H1 (cell line): Measurements from ENCODE around the gene ACER3. TPM values are rescaled to one million over a fixed set of nuclear protein-coding genes. Genes with fewer than 3 reads are reported as not detected.

ENCODE experiments used
- CTCF ChIA-PET: fragments of 300-600 bp; sonication (Branson Sonifier 250); formaldehyde crosslinking; loops from one replicate; lab custom pipeline; 2021; ENCODE audit not compliant: partially characterized antibody; lab: Charles Lee
- POLR2A ChIA-PET: fragments of 300-600 bp; sonication (Branson Sonifier 250); formaldehyde crosslinking; loops from one replicate; lab custom pipeline; 2021; ENCODE audit warnings: inconsistent platforms; ENCODE audit not compliant: partially characterized antibody; lab: Charles Lee
- DNase-seq, 2 experiments: peaks; one replicate each; pipeline versions ENCODE4 v3.0.0 to v3.0.0-alpha.2; 2010 to 2022; ENCODE audit warnings: low spot score in 2 of 2, low read depth in 1 of 2, mixed read lengths in 1 of 2
- FAIRE-seq: peaks from 2 replicates; lab custom pipeline; 2011; peaks lifted over from hg19 to GRCh38; lab: Jason Lieb, UNC
- H2AFZ ChIP-seq: 2 replicates; pipeline ENCODE4 v1.8.1; 2012; ENCODE audit warnings: low read length, inconsistent platforms
- H2AK5ac ChIP-seq: 2 replicates; pipeline ENCODE4 v1.6.1; 2013; ENCODE audit warnings: low read depth, low read length
- H2BK120ac ChIP-seq: replicated peaks from 2 replicates; pipeline ENCODE3; 2013; ENCODE audit warnings: low read depth, low read length, inconsistent platforms
- H2BK12ac ChIP-seq: 2 replicates; pipeline ENCODE4 v1.6.1; 2013; ENCODE audit warnings: low read depth, low read length
- H2BK15ac ChIP-seq: 2 replicates; pipeline ENCODE4 v1.6.1; 2013; ENCODE audit warnings: low read length
- H2BK20ac ChIP-seq: 2 replicates; pipeline ENCODE4 v1.6.1; 2013; ENCODE audit warnings: low read length
- H2BK5ac ChIP-seq: 2 replicates; pipeline ENCODE4 v1.6.1; 2013; ENCODE audit warnings: low read depth, low read length
- H3K14ac ChIP-seq: 2 replicates; pipeline ENCODE4 v1.6.1; 2013; ENCODE audit warnings: inconsistent platforms; ENCODE audit not compliant: insufficient read length
- H3K18ac ChIP-seq: 2 replicates; pipeline ENCODE4 v1.6.1; 2013; ENCODE audit warnings: low read length; ENCODE audit errors: extremely low read depth
- H3K23ac ChIP-seq: 2 replicates; pipeline ENCODE4 v1.6.1; 2013; ENCODE audit warnings: inconsistent platforms; ENCODE audit not compliant: insufficient read length
- H3K23me2 ChIP-seq: 2 replicates; pipeline ENCODE4 v1.6.1; 2013; ENCODE audit warnings: low read depth, low read length
- H3K27ac ChIP-seq: 2 replicates; pipeline ENCODE4 v1.6.1; 2011; ENCODE audit warnings: low read depth, low read length, inconsistent platforms
- H3K27me3 ChIP-seq, 4 experiments: replicated peaks in 1 of 4; 1 replicate in 1 of 4; 2 replicates in 3 of 4; pipeline versions ENCODE4 v1.6.1 to v1.8.1; 2011 to 2013; ENCODE audit warnings: low read length in 3 of 4, mild to moderate bottlenecking in 3 of 4, inconsistent platforms in 2 of 4, mixed read lengths in 2 of 4, moderate library complexity in 1 of 4; ENCODE audit not compliant: control insufficient read depth in 3 of 4, insufficient read depth in 3 of 4; ENCODE audit errors: extremely low read depth in 1 of 4
- H3K36me3 ChIP-seq, 4 experiments: 2 replicates each; pipeline versions ENCODE4 v1.6.1 to v1.8.1; 2011 to 2013; ENCODE audit warnings: mild to moderate bottlenecking in 4 of 4, low read length in 3 of 4, moderate library complexity in 2 of 4, control low read depth in 1 of 4, inconsistent platforms in 1 of 4; ENCODE audit not compliant: insufficient read depth in 4 of 4, control insufficient read depth in 2 of 4
- H3K4ac ChIP-seq: replicated peaks from 2 replicates; pipeline ENCODE3; 2013; ENCODE audit warnings: low read length, low read depth, mixed read lengths, inconsistent platforms; ENCODE audit not compliant: insufficient read length
- H3K4me1 ChIP-seq, 4 experiments: replicated peaks in 1 of 4; 1 replicate in 1 of 4; 2 replicates in 3 of 4; pipeline versions ENCODE4 v1.6.1 to v1.8.1; 2011 to 2013; ENCODE audit warnings: low read length in 3 of 4, inconsistent platforms in 2 of 4, mixed read lengths in 1 of 4; ENCODE audit not compliant: insufficient read depth in 4 of 4, control insufficient read depth in 3 of 4
- H3K4me2 ChIP-seq, 2 experiments: 2 replicates each; pipeline versions ENCODE4 v1.6.1 to v1.8.1; 2011 to 2013; ENCODE audit warnings: low read depth in 2 of 2, low read length in 2 of 2, control low read depth in 1 of 2, inconsistent platforms in 1 of 2, mild to moderate bottlenecking in 1 of 2; ENCODE audit not compliant: insufficient read depth in 1 of 2
- H3K4me3 ChIP-seq, 4 experiments: fragments of 200-600, 300-600 bp in 1 of 4; sonication (generic), shearing (Covaris generic), sonication (Bioruptor Twin) in 1 of 4; 2 replicates each; pipeline versions ENCODE4 v1.5.1 to v1.8.1; 2011 to 2016; ENCODE audit warnings: low read length in 4 of 4, low read depth in 3 of 4, control low read depth in 2 of 4, inconsistent platforms in 2 of 4, mild to moderate bottlenecking in 2 of 4, mixed read lengths in 1 of 4, moderate library complexity in 1 of 4; ENCODE audit not compliant: insufficient read depth in 2 of 4; ENCODE audit errors: extremely low read depth in 1 of 4
- H3K56ac ChIP-seq: replicated peaks from 2 replicates; pipeline ENCODE3; 2013; ENCODE audit warnings: low read depth, mild to moderate bottlenecking, mixed read lengths, low read length, inconsistent platforms; ENCODE audit not compliant: insufficient read length
- H3K79me1 ChIP-seq: 2 replicates; pipeline ENCODE4 v1.6.1; 2013; ENCODE audit warnings: low read depth, low read length, control low read depth
- H3K79me2 ChIP-seq, 2 experiments: 2 replicates each; pipeline versions ENCODE4 v1.6.1 to v1.8.1; 2012 to 2013; ENCODE audit warnings: low read length in 2 of 2, mild to moderate bottlenecking in 2 of 2, inconsistent platforms in 1 of 2; ENCODE audit not compliant: insufficient read depth in 2 of 2, control insufficient read depth in 1 of 2
- H3K9ac ChIP-seq, 4 experiments: replicated peaks in 1 of 4; 1 replicate in 1 of 4; 2 replicates in 3 of 4; pipeline versions ENCODE4 v1.6.1 to v1.8.1; 2011 to 2013; ENCODE audit warnings: low read depth in 3 of 4, low read length in 3 of 4, control low read depth in 2 of 4, mild to moderate bottlenecking in 2 of 4, moderate library complexity in 2 of 4, inconsistent platforms in 1 of 4; ENCODE audit errors: extremely low read depth in 1 of 4
- H3K9me3 ChIP-seq, 2 experiments: 2 replicates each; pipeline versions ENCODE4 v1.6.1 to v1.8.1; 2012 to 2013; ENCODE audit warnings: mild to moderate bottlenecking in 2 of 2, moderate library complexity in 2 of 2, control low read depth in 1 of 2, inconsistent platforms in 1 of 2, low read depth in 1 of 2, low read length in 1 of 2, mixed read lengths in 1 of 2; ENCODE audit not compliant: insufficient read depth in 2 of 2
- H4K20me1 ChIP-seq, 2 experiments: replicated peaks in 1 of 2; 2 replicates each; pipeline versions ENCODE3 to v1.8.1; 2011 to 2013; ENCODE audit warnings: inconsistent platforms in 2 of 2, low read length in 2 of 2, mild to moderate bottlenecking in 1 of 2; ENCODE audit not compliant: insufficient read depth in 2 of 2, control insufficient read depth in 1 of 2
- H4K5ac ChIP-seq: 2 replicates; pipeline ENCODE4 v1.6.1; 2013; ENCODE audit warnings: low read length, low read depth, mixed read lengths, inconsistent platforms; ENCODE audit not compliant: insufficient read length
- H4K8ac ChIP-seq: 2 replicates; pipeline ENCODE4 v1.8.0; 2013; ENCODE audit warnings: mild to moderate bottlenecking, moderate library complexity, low read length, inconsistent platforms; ENCODE audit not compliant: insufficient read depth; ENCODE audit errors: extremely low read depth
- H4K91ac ChIP-seq: replicated peaks from 2 replicates; pipeline ENCODE3; 2013; ENCODE audit warnings: low read length, mixed read lengths, inconsistent platforms; ENCODE audit not compliant: insufficient read length
- RNF2 ChIP-seq: fragments of 200-900, 300-1000 bp; sonication (generic); IDR thresholded peaks from 2 replicates; pipeline ENCODE4 v1.7.1; 2016; ENCODE audit warnings: borderline replicate concordance, low read depth, mild to moderate bottlenecking, antibody characterized with exemption, low read length; ENCODE audit not compliant: poor library complexity, severe bottlenecking; ENCODE audit errors: missing control alignments
- SIN3A ChIP-seq, 2 experiments: IDR thresholded peaks in 1 of 2; conservative IDR thresholded peaks in 1 of 2; 2 replicates each; pipeline ENCODE4 v1.6.1; 2011 to 2012; ENCODE audit warnings: low read length in 2 of 2, improper control_type of control experiment in 1 of 2, low read depth in 1 of 2, mild to moderate bottlenecking in 1 of 2
- WGBS, 2 experiments: shearing (Covaris generic) in 1 of 2; methylation state at CpG; one replicate each; pipeline versions ENCODE4 v1.1.6 to v1.1.7; 2013 to 2015; ENCODE audit warnings: low lambda C conversion rate in 2 of 2, mixed read lengths in 2 of 2, inconsistent platforms in 1 of 2, low coverage in 1 of 2, missing lambda C conversion rate in 1 of 2; ENCODE audit not compliant: insufficient replicate concordance in 2 of 2, insufficient coverage in 1 of 2, insufficient read length in 1 of 2; ENCODE audit errors: extremely low coverage in 1 of 2, missing lambda C conversion rate in 1 of 2; 5-methylcytosine and 5-hydroxymethylcytosine counted together
- polyA plus RNA-seq, 7 experiments: library from polyadenylated mRNA; depleted of rRNA in 3 of 7; stranded (reverse) in 5 of 7; unstranded in 2 of 7; fragments of >200 nt in 5 of 7; fragments of 200-250 nt in 2 of 7; gene quantifications; 1 replicate in 5 of 7; 2 replicates in 1 of 7; 4 replicates in 1 of 7; pipeline versions ENCODE4 v1.2.1 to v1.2.3, GENCODE V29; 2011 to 2013; ENCODE audit warnings: missing spikeins in 2 of 7, mixed read lengths in 2 of 7
- total RNA-seq: library from RNA; stranded (reverse); fragmentation: NEBNext Ultra II Directional; extraction: Animal tissue kit (Norgen Biotek cat#: 25700); gene quantifications from 2 replicates; pipeline ENCODE4 v1.2.1, GENCODE V29; 2021

The ACER3 gene
- total and polyA plus RNA-seq, 2 of the 8 experiments (the other 6 are each of a cell fraction or from before 2014, with no cell fraction given) = 5.7 to 16.2 TPM

DNA sequence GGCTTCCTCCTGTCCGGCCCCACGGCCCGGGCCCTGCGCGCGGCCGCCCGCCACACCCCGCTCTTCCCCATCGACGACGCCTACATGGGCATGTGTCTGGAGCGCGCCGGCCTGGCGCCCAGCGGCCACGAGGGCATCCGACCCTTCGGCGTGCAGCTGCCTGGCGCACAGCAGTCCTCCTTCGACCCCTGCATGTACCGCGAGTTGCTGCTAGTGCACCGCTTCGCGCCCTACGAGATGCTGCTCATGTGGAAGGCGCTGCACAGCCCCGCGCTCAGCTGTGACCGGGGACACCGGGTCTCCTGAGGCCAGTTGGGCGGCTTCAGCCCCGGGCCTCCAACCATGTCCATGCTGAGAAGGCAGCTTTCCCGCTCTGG, 179.7 kb downstream of the ACER3 start:
- no peak for FAIRE-seq
- no peak overlapping the region for H2BK5ac ChIP-seq
- CTCF ChIA-PET = interaction anchor here (0.6 to 4.0 kb wide), 32 partner anchors 9 to 854 kb away, joined by 3 to 40 read pairs (median 5); no protein-coding TSS in a partner anchor

More for the DNA sequence above, 179.7 kb downstream of the ACER3 start:
- Histone ChIP-seq H3K4ac (no peak overlapping the region), H3K27ac (no peak overlapping the region)
- TF ChIP-seq SIN3A (conservative IDR thresholded peaks at IDR 0.05 in 1 of 2, IDR thresholded peaks at IDR 0.05 in 1 of 2; ENCODE audit: low read depth in 1 of 2, low read length in 2 of 2) (no peak), RNF2 (peak; percentile 18)
- TF ChIP-seq, all 59 proteins: peak for 1
- DNase-seq = no peak
- Histone ChIP-seq H2BK20ac (no peak overlapping the region), H4K5ac (no peak overlapping the region), H3K23ac (no peak overlapping the region), H3K4me3 (no peak overlapping the region), H3K27me3 (peaks cover 14 to 35% (median 33%) of the 10 kb centered on the region in 4 experiments), H3K4me1 (peaks cover 0 to 9% (median 4%) of the 10 kb centered on the region in 4 experiments; a peak in 5 of 7 replicates), H2BK12ac (no peak overlapping the region), H4K20me1 (no peaks in the 10 kb centered on the region), H2BK15ac (no peak overlapping the region), H3K79me1 (no peaks in the 10 kb centered on the region), H4K8ac (peak overlapping the region; percentile 58), H3K36me3 (peaks cover 0 to 6% (median 0%) of the 10 kb centered on the region in 4 experiments; a peak in 1 of 8 replicates), H2AK5ac (no peak overlapping the region), H3K4me2 (peak overlapping the region in 1 of 2 experiments; percentile 64; a peak in 1 of 4 replicates), H3K23me2 (peaks cover 4% of the 10 kb centered on the region; the same call in 1 of the 2 replicates), H2BK120ac (no peak overlapping the region), H2AFZ (no peak overlapping the region), H3K9me3 (peaks cover 0 to 8% of the 10 kb centered on the region in 2 experiments; a peak in 2 of 4 replicates), H3K14ac (no peak overlapping the region), H3K56ac (no peak overlapping the region), H3K9ac (no peak overlapping the region), H3K79me2 (no peaks in the 10 kb centered on the region), H4K91ac (no peak overlapping the region), H3K18ac (no peak overlapping the region)
- WGBS, 2 experiments = 90% methylated on average over 24 of the region's 37 CpGs; no CpG with 5 or more reads in 1 of the 2 experiments
- POLR2A ChIA-PET = interaction anchor here (1.2 to 1.3 kb wide), 2 partner anchors 26 to 119 kb away, joined by 3 read pairs; partner anchors contain the start of gene CAPN5
